Measurements from ENCODE around the gene SNX14.

Gene SNX14

GRCh38 chr6:85470023-85470410 is 123.6 kb downstream of the SNX14 start:
- TF ChIP-seq CTCF (IDR thresholded peaks at IDR 0.05; ENCODE audit: low read depth, low read length, poor library complexity, severe bottlenecking) (no peak), EZH2phosphoT487 (IDR thresholded peaks at IDR 0.05; ENCODE audit: borderline replicate concordance, low read length) (no peak)
- Histone ChIP-seq H3K4me3 (ENCODE audit: low read length) (no peak overlapping the region), H4K20me1 (ENCODE audit: control insufficient read depth, insufficient read depth, low read depth, low read length) (no peaks in the 10 kb centered on the region), H3K9me3 (ENCODE audit: control insufficient read depth, insufficient read depth, low read length) (no peaks in the 10 kb centered on the region), H3K36me3 (ENCODE audit: control insufficient read depth, low read length) (no peaks in the 10 kb centered on the region), H3K79me2 (ENCODE audit: control insufficient read depth, low read length) (no peaks in the 10 kb centered on the region), H3K27ac (ENCODE audit: low read depth, low read length) (no peak overlapping the region), H3K4me2 (ENCODE audit: low read length) (no peak overlapping the region), H3K9me2 (replicated peaks; ENCODE audit: control insufficient read depth, low read length) (no peaks in the 10 kb centered on the region), H3K4me1 (ENCODE audit: control insufficient read depth, low read length) (no peaks in the 10 kb centered on the region), H3F3A (ENCODE audit: control insufficient read depth, insufficient read depth) (no peaks in the 10 kb centered on the region), H3K27me3 (ENCODE audit: control insufficient read depth, low read length) (no peaks in the 10 kb centered on the region)

DNA sequence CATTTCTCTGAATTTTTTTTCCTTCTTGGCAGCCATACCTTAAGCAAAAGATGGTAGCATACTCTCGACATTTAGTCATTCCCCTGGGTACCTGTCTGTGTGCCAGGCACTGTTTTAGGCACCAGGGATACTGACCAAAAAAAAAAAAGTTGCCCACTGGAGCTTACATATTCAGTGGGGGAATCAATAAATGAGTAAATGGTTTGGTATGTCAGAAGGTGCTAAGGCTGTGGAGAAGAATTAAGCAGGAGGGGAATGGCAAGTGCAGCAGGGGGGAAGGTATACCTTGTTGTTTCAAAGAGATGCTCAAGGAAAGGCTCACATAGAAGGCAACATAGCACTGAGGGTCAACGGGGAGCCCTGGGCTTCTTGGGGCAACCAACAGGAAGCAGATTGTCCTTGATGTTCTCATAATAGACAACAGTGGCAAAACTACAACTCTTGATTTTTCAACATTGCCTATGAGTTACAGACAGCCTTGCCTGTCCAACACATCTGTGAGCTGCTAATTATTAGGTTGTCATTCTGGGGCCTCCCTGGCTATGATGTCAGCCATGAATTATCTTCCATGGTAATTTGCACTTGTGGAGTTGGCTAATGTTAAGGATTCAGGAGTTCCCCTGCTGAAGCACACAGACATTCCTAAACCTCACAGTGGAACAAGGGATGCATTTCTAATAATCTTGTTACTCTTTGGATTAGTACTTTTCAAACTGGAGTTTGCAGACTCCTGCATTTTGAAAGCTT is 124.2 kb downstream of the SNX14 start:
- no peaks in the 10 kb centered on the region for H3K4me1 ChIP-seq (ENCODE audit: control insufficient read depth, low read length)
- H3K9me2 ChIP-seq (replicated peaks; ENCODE audit: control insufficient read depth, low read length), result no peaks in the 10 kb centered on the region
- H3K4me3 ChIP-seq (ENCODE audit: low read length), result no peak overlapping the region
- H4K20me1 ChIP-seq (ENCODE audit: control insufficient read depth, insufficient read depth, low read depth, low read length), result no peaks in the 10 kb centered on the region
- no peaks in the 10 kb centered on the region for H3F3A ChIP-seq (ENCODE audit: control insufficient read depth, insufficient read depth)
- H3K27ac ChIP-seq (ENCODE audit: low read depth, low read length), result no peak overlapping the region
- H3K4me2 ChIP-seq (ENCODE audit: low read length), result no peak overlapping the region
- peaks cover 2% of the 10 kb centered on the region; the same call in 1 of the 2 replicates for H3K27me3 ChIP-seq (ENCODE audit: control insufficient read depth, low read length)
- H3K9me3 ChIP-seq (ENCODE audit: control insufficient read depth, insufficient read depth, low read length), result no peaks in the 10 kb centered on the region
- no peaks in the 10 kb centered on the region for H3K79me2 ChIP-seq (ENCODE audit: control insufficient read depth, low read length)
- no peaks in the 10 kb centered on the region for H3K36me3 ChIP-seq (ENCODE audit: control insufficient read depth, low read length)
- TF ChIP-seq CTCF (IDR thresholded peaks at IDR 0.05; ENCODE audit: low read depth, low read length, poor library complexity, severe bottlenecking) (no peak), EZH2phosphoT487 (IDR thresholded peaks at IDR 0.05; ENCODE audit: borderline replicate concordance, low read length) (no peak)

GRCh38 chr6:85468326-85468725 is 125.3 kb downstream of the SNX14 start:
- H3K79me2 ChIP-seq (ENCODE audit: control insufficient read depth, low read length), result no peaks in the 10 kb centered on the region
- H4K20me1 ChIP-seq (ENCODE audit: control insufficient read depth, insufficient read depth, low read depth, low read length), result no peaks in the 10 kb centered on the region
- no peaks in the 10 kb centered on the region for H3K4me1 ChIP-seq (ENCODE audit: control insufficient read depth, low read length)
- H3K27ac ChIP-seq (ENCODE audit: low read depth, low read length), result no peak overlapping the region
- no peak overlapping the region for H3K4me2 ChIP-seq (ENCODE audit: low read length)
- no peaks in the 10 kb centered on the region for H3K9me2 ChIP-seq (replicated peaks; ENCODE audit: control insufficient read depth, low read length)
- peaks cover 9% of the 10 kb centered on the region; the same call in 1 of the 2 replicates for H3K27me3 ChIP-seq (ENCODE audit: control insufficient read depth, low read length)
- no peaks in the 10 kb centered on the region for H3F3A ChIP-seq (ENCODE audit: control insufficient read depth, insufficient read depth)
- H3K36me3 ChIP-seq (ENCODE audit: control insufficient read depth, low read length), result no peaks in the 10 kb centered on the region
- H3K4me3 ChIP-seq (ENCODE audit: low read length), result no peak overlapping the region
- no peaks in the 10 kb centered on the region for H3K9me3 ChIP-seq (ENCODE audit: control insufficient read depth, insufficient read depth, low read length)
- no peak for TF ChIP-seq CTCF (IDR thresholded peaks at IDR 0.05; ENCODE audit: low read depth, low read length, poor library complexity, severe bottlenecking)
- TF ChIP-seq EZH2phosphoT487 (IDR thresholded peaks at IDR 0.05; ENCODE audit: borderline replicate concordance, low read length), result no peak
